ENCODE results near the gene ETNPPL.
"Not testable (repeated sequence)": the region's sequence is repeated elsewhere in the genome, so short reads cannot be mapped to it uniquely, and the experiment has no call there.

ETNPPL gene

DNA sequence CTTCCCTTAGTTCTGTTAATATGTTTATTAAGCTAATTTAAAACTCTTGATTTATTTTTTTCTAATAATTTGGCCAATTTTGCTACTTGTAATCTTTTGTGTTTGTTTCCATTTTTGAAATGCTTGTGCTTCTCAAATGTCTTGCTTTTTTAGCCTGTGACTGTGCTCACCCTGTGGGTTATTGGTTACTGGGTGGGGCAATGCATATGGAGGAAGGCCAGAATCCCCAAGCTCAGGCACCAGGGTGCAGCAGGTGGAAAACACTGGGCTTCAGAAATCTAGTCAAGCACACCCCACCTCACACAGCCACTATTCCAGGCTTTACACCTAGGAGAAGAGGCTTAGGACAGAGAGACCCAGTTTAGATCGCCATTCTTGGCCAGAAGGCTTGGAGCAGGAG lies 33.1 kb downstream of the ETNPPL start:
- in situ Hi-C loops (cut with MboI; ENCODE audit: low pct_unique_long_range_greater_than_20kb, low sequenced_read_pairs, unreplicated experiment) = no loop called here
- DNase-seq (ENCODE audit: low spot score) = no peak
- no peak for TF ChIP-seq CTCF (IDR thresholded peaks at IDR 0.05; ENCODE audit: extremely low read depth, insufficient read depth, missing control alignments)

- TF ChIP-seq CTCF (IDR thresholded peaks at IDR 0.05; ENCODE audit: extremely low read depth, insufficient read depth, missing control alignments) = no peak
- no peak for DNase-seq (ENCODE audit: low spot score)
- in situ Hi-C loops (cut with MboI; ENCODE audit: low pct_unique_long_range_greater_than_20kb, low sequenced_read_pairs, unreplicated experiment) = no loop called here
Observed at GRCh38 chr4:108725457-108725856, 37.4 kb downstream of the ETNPPL start.

DNA sequence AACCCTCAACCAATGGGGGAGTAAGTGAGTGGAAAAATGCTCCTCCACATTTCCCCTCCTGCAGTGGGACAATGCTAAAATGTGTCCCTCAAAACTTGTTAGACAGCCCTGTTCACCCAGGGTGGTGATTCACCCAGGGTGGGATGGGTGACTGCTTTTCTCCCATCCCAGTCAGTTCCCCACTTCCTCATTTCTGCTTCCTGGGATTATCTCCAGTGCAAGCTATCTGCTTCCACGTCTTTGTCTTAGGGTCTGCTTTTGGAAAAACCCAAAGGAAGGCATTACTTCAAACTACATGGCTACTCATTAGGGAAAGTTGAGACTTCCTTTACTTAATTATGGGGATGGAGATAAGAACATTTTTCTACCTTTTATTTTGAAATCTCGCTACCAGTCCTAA lies 45.5 kb downstream of the ETNPPL start:
- in situ Hi-C loops (cut with MboI; ENCODE audit: low pct_unique_long_range_greater_than_20kb, low sequenced_read_pairs, unreplicated experiment) = no loop called here
- no peak for TF ChIP-seq CTCF (IDR thresholded peaks at IDR 0.05; ENCODE audit: extremely low read depth, insufficient read depth, missing control alignments)
- DNase-seq (ENCODE audit: low spot score) = no peak

- in situ Hi-C loops (cut with MboI; ENCODE audit: low pct_unique_long_range_greater_than_20kb, low sequenced_read_pairs, unreplicated experiment) = no loop called here
- DNase-seq (ENCODE audit: low spot score) = no peak
- TF ChIP-seq CTCF (IDR thresholded peaks at IDR 0.05; ENCODE audit: extremely low read depth, insufficient read depth, missing control alignments) = no peak
Observed at GRCh38 chr4:108716340-108716739, 46.5 kb downstream of the ETNPPL start.

DNA sequence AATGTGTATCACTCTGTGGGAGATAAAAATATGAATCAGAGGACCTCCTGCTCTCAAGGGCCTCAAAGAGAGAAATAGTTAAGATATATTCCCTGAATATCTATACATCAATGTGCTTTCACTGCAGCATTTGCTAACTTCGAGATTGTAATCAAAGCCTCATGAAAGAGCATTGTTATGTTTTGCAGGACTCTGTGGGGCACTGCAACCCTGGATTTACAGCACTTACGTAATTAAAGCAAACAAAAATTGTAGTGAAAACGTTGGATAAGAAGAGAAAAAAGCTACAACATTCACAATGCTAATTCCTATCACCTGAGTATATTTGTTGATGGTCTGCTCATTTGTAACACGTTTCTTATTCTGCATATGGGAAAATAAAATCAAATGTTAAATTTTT lies 48.0 kb downstream of the ETNPPL start:
- DNase-seq (ENCODE audit: low spot score) = no peak
- TF ChIP-seq CTCF (IDR thresholded peaks at IDR 0.05; ENCODE audit: extremely low read depth, insufficient read depth, missing control alignments) = no peak
- in situ Hi-C loops (cut with MboI; ENCODE audit: low pct_unique_long_range_greater_than_20kb, low sequenced_read_pairs, unreplicated experiment) = no loop called here

DNA sequence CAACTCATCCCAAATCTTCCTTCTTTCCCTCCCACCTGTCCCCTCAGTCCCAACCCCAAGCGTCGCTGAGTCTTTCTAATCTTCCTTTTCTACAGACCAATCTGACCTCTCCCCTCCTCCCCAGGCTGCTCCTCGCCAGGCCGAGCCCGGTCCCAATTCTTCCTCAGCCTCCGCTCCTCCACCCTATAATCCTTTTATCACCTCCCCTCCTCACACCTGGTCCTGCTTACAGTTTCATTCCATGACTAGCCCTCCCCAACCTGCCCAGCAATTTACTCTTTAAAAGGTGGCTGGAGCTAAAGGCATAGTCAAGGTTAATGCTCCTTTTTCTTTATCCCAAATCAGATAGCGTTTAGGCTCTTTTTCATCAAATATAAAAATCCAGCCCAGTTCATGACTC lies 52.3 kb downstream of the ETNPPL start:
- not testable (repeated sequence) for DNase-seq (ENCODE audit: low spot score)

GRCh38 chr4:108709722-108710121 lies 53.1 kb downstream of the ETNPPL start:
- no peak for TF ChIP-seq CTCF (IDR thresholded peaks at IDR 0.05; ENCODE audit: extremely low read depth, insufficient read depth, missing control alignments)
- DNase-seq (ENCODE audit: low spot score) = no peak
- in situ Hi-C loops (cut with MboI; ENCODE audit: low pct_unique_long_range_greater_than_20kb, low sequenced_read_pairs, unreplicated experiment) = no loop called here

More for the DNA sequence above, 52.3 kb downstream of the ETNPPL start:
- in situ Hi-C loops (cut with MboI; ENCODE audit: low pct_unique_long_range_greater_than_20kb, low sequenced_read_pairs, unreplicated experiment) = not testable (repeated sequence)

All from GM13977 (cell line).